Placental epithelial cell (primary cell): ENCODE measurements around the gene MYO3B. TPM values are rescaled to one million over a fixed set of nuclear protein-coding genes. Genes with fewer than 3 reads are reported as not detected.

Source experiments
- small RNA-seq: library from RNA; depleted of rRNA; stranded (forward); fragments of <200 nt; gene quantifications from one replicate; pipeline ENCODE3, GENCODE V24; 2012
- total RNA-seq: library from RNA; depleted of rRNA; stranded (reverse); fragments of >200 nt; gene quantifications from 2 replicates; pipeline ENCODE4 v1.2.3, GENCODE V29; 2012

The MYO3B gene
- 2.4 and 4.1 TPM in 2 replicates for total RNA-seq

GRCh38 chr2:170177950-170178781, at the start of gene MYO3B:
Gene MYO3B (plus strand): TSS chr2:170178147. CDS start chr2:170178288, 141 bp downstream.

Small RNA genes within 50 kb of the gene (small RNA-seq; reads per million reads assigned to genes)
- gene RF02271 = not detected
